Spleen (tissue), 11 donors: ENCODE measurements around the gene HSPA12B. TPM values are rescaled to one million over a fixed set of nuclear protein-coding genes. Genes with fewer than 3 reads are reported as not detected.

Experiments
- DNase-seq: peaks from one replicate; pipeline ENCODE4 v3.0.0-alpha.2; 2020
- H3K27ac ChIP-seq, 8 donors: fragments of 200-600 bp; sonication (generic) in 7 of 8; 1 replicate in 4 of 8; 2 replicates in 4 of 8; pipeline versions ENCODE4 v1.5.0 to v1.8.0; 2016 to 2021; ENCODE audit warnings: inconsistent platforms in 4 of 8, mild to moderate bottlenecking in 4 of 8, moderate library complexity in 1 of 8
- H3K27me3 ChIP-seq, 7 donors: fragments of 200-600 bp; sonication (generic) in 6 of 7; replicated peaks in 1 of 7; 1 replicate in 4 of 7; 2 replicates in 3 of 7; pipeline versions ENCODE4 v1.5.0 to v1.8.0; 2016 to 2021; ENCODE audit warnings: inconsistent platforms in 3 of 7, mild to moderate bottlenecking in 1 of 7
- H3K36me3 ChIP-seq, 6 donors: fragments of 200-600 bp; sonication (generic) in 5 of 6; 1 replicate in 4 of 6; 2 replicates in 2 of 6; pipeline versions ENCODE4 v1.5.0 to v1.8.0; 2016 to 2021; ENCODE audit warnings: inconsistent platforms in 2 of 6
- H3K4me1 ChIP-seq, 6 donors: fragments of 200-600 bp; sonication (generic) in 5 of 6; 1 replicate in 3 of 6; 2 replicates in 3 of 6; pipeline versions ENCODE4 v1.5.0 to v1.8.0; 2016 to 2021; ENCODE audit warnings: inconsistent platforms in 3 of 6
- H3K4me3 ChIP-seq, 8 donors: fragments of 200-600 bp; sonication (generic) in 7 of 8; 1 replicate in 4 of 8; 2 replicates in 4 of 8; pipeline versions ENCODE4 v1.5.0 to v1.8.0; 2016 to 2021; ENCODE audit warnings: inconsistent platforms in 4 of 8, mild to moderate bottlenecking in 4 of 8, moderate library complexity in 2 of 8
- H3K9me3 ChIP-seq, 8 donors: fragments of 200-600 bp; sonication (generic) in 7 of 8; 1 replicate in 4 of 8; 2 replicates in 4 of 8; pipeline versions ENCODE4 v1.5.0 to v1.8.0; 2016 to 2021; ENCODE audit warnings: inconsistent platforms in 4 of 8
- POLR2A ChIP-seq, 3 donors: fragments of 450-650 bp; IDR thresholded peaks; one replicate each; pipeline ENCODE4 v1.5.1; 2017; ENCODE audit warnings: antibody characterized with exemption in 3 of 3, mild to moderate bottlenecking in 1 of 3
- POLR2AphosphoS5 ChIP-seq, 3 donors: sonication (generic); formaldehyde crosslinking; IDR thresholded peaks; one replicate each; pipeline ENCODE4 v1.5.1; 2017; ENCODE audit warnings: antibody characterized with exemption in 3 of 3
- WGBS, 5 donors: extraction: QIAGEN DNeasy Blood & Tissue Kit in 3 of 5; methylation state at CpG; one replicate each; pipeline versions ENCODE4 v1.1.5 to v1.1.7; 2013 to 2018; 5-methylcytosine and 5-hydroxymethylcytosine counted together
- intact Hi-C: fragments of 100-400 bp; cut with DNase I; formaldehyde crosslinking; loops from one replicate; pipeline ENCODE4 v1.15.0; 2023; ENCODE audit warnings: low total_unique reads
- polyA plus RNA-seq, 3 donors: library from polyadenylated mRNA; stranded (reverse); fragments of 200-250 nt; gene quantifications; one replicate each; pipeline ENCODE4 v1.2.1, GENCODE V29; 2013
- total RNA-seq, 7 donors: library from RNA; depleted of rRNA in 3 of 7; stranded (reverse); fragments of >200 nt in 3 of 7; fragmentation: NEBNext Ultra II Directional in 4 of 7; extraction: Animal tissue kit (Norgen Biotek cat#: 25700) in 4 of 7; gene quantifications; one replicate each; pipeline versions ENCODE4 v1.1.0 to v1.2.1, GENCODE V29; 2016 to 2021
- TF ChIP-seq, protein P1 (sequence below), 11 experiments: fragments of 200-600 bp in 7 of 11; fragments of 450-650 bp in 4 of 11; sonication (generic) in 4 of 11; IDR thresholded peaks in 8 of 11; conservative IDR thresholded peaks in 3 of 11; 1 replicate in 7 of 11; 2 replicates in 4 of 11; pipeline versions ENCODE4 v1.4.0 to v1.8.0; 2016 to 2021; ENCODE audit warnings: antibody characterized with exemption in 11 of 11, inconsistent platforms in 4 of 11, mild to moderate bottlenecking in 1 of 11
- donor health status: healthy with polysubstance abuse.
- donor health status: DM: no; HTN: no; CAD: no; lungs with moderate emphysema.
- donor health status: DM: no; HTN: no; CAD: no.
- donor health status: Bipolar disorder and iron deficiency.
- donor health status: healthy.
- donor health status: DM: no; HTN: no; CAD: no.
- donor health status: DM: yes; HTN: yes; CAD: no.

HSPA12B gene
- total and polyA plus RNA-seq, 10 donors: 5.7 to 74.0 (median 27.2) TPM

DNA sequence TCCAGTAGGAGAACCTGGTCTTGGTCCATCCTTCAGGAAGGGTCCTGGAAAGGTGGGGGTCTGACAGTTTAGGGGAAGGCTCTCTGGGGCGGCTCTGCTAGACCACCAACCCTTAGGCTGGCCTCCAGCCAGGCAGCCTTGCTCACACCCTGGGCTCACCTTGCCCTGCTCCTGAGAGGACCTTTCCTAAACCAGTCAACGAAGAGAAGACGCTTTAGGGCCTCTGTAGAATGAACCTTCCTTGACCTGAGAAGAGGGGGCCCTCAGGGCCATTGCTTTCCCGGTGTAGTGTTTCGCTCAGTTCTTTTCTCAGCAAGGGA, 64.7 kb downstream of the HSPA12B start:
- H3K36me3 ChIP-seq: peaks cover 0 to 40% (median 19%) of the 10 kb centered on the region in 6 donors
- 74 to 100% (median 81%) methylated on average over 4 to 5 of the region's 5 CpGs for WGBS, 5 donors
- H3K4me3 ChIP-seq: peak overlapping the region; percentile 48 to 87 (median 61)
- H3K27ac ChIP-seq: peak overlapping the region; percentile 16 to 99 (median 96)
- no peak for TF ChIP-seq POLR2AphosphoS5 (IDR thresholded peaks at IDR 0.05)
- TF ChIP-seq, protein P1, sequence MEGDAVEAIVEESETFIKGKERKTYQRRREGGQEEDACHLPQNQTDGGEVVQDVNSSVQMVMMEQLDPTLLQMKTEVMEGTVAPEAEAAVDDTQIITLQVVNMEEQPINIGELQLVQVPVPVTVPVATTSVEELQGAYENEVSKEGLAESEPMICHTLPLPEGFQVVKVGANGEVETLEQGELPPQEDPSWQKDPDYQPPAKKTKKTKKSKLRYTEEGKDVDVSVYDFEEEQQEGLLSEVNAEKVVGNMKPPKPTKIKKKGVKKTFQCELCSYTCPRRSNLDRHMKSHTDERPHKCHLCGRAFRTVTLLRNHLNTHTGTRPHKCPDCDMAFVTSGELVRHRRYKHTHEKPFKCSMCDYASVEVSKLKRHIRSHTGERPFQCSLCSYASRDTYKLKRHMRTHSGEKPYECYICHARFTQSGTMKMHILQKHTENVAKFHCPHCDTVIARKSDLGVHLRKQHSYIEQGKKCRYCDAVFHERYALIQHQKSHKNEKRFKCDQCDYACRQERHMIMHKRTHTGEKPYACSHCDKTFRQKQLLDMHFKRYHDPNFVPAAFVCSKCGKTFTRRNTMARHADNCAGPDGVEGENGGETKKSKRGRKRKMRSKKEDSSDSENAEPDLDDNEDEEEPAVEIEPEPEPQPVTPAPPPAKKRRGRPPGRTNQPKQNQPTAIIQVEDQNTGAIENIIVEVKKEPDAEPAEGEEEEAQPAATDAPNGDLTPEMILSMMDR (IDR thresholded peaks at IDR 0.05 in 8 of 11, conservative IDR thresholded peaks at IDR 0.05 in 3 of 11): no peak
- no peak for TF ChIP-seq POLR2A (IDR thresholded peaks at IDR 0.05)
- no peaks in the 10 kb centered on the region for H3K9me3 ChIP-seq
- H3K27me3 ChIP-seq: no peaks in the 10 kb centered on the region
- intact Hi-C loops: loop anchor here (10.0 kb wide), 1 partner anchor 58 kb away; no protein-coding TSS in a partner anchor
- no peak for DNase-seq
- H3K4me1 ChIP-seq: peaks cover 36 to 78% (median 72%) of the 10 kb centered on the region in 6 donors

DNA sequence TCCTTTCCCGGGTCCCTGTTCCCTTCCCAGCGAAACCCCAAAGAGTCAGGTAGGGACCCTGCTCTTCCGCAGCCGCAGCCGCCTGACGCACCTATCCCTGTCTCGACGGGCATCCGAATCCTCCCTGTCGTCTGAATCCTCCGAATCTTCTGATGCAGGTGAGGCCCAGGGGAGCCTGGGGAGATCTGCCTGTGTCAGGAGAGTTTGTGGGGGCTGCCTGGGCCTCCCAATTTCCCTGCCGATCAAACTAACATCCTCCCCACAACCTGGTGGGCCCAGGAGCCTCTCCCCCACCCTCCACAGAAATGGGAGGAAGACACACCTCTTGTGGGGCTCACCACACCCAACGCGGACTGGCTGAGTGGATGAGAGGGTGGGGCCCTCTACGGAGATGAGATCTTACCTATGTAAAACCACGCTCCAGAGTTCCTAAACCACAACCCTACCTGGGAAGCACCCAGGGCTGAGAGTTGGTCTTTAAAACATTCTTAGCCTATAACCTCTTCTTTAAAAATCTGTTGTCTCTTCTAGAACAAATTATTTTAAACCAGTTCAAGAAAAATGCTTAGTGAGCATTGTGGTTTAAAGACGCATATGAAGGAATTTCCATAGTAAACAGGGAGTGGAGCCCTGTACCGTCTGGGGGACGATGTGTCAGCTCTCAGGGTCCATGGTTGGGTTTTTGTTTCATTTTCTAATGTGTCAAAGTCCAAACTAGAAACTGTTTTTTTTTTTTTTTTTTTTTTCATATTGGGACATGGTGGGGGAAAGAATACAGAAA, 65.3 kb downstream of the HSPA12B start:
- Histone ChIP-seq H3K9me3 (no peaks in the 10 kb centered on the region), H3K4me1 (peaks cover 36 to 84% (median 78%) of the 10 kb centered on the region in 6 donors), H3K36me3 (peaks cover 0 to 45% (median 25%) of the 10 kb centered on the region in 6 donors), H3K27me3 (no peaks in the 10 kb centered on the region), H3K4me3 (peak overlapping the region in 7 of 8 donors; percentile 48 to 87 (median 63)), H3K27ac (peak overlapping the region; percentile 51 to 99 (median 96))
- intact Hi-C loops: loop anchor here (10.0 kb wide), 1 partner anchor 57 kb away; no protein-coding TSS in a partner anchor
- TF ChIP-seq, protein P1 (IDR thresholded peaks at IDR 0.05 in 8 of 11, conservative IDR thresholded peaks at IDR 0.05 in 3 of 11): no peak
- peak in 1 of 3 donors; percentile 33 for TF ChIP-seq POLR2AphosphoS5 (IDR thresholded peaks at IDR 0.05)
- no peak for TF ChIP-seq POLR2A (IDR thresholded peaks at IDR 0.05)
- DNase-seq: peak; percentile 73
- WGBS, 5 donors: 60 to 68% (median 65%) methylated on average over 19 of the region's 19 CpGs

GRCh38 chr20:3798373-3798768, 65.9 kb downstream of the HSPA12B start:
- Histone ChIP-seq H3K27me3 (no peaks in the 10 kb centered on the region), H3K9me3 (no peaks in the 10 kb centered on the region), H3K27ac (peak overlapping the region; percentile 51 to 99 (median 96)), H3K4me3 (peak overlapping the region in 4 of 8 donors; percentile 59 to 87 (median 62)), H3K36me3 (peaks cover 0 to 51% (median 31%) of the 10 kb centered on the region in 6 donors), H3K4me1 (peaks cover 36 to 90% (median 82%) of the 10 kb centered on the region in 6 donors)
- 60 to 91% (median 84%) methylated on average over 5 of the region's 5 CpGs for WGBS, 5 donors
- peak; percentile 62 for DNase-seq
- TF ChIP-seq POLR2A (IDR thresholded peaks at IDR 0.05) (no peak), POLR2AphosphoS5 (IDR thresholded peaks at IDR 0.05) (no peak)
- TF ChIP-seq, protein P1 (IDR thresholded peaks at IDR 0.05 in 8 of 11, conservative IDR thresholded peaks at IDR 0.05 in 3 of 11): no peak
- intact Hi-C loops: loop anchor here (10.0 kb wide), 1 partner anchor 56 kb away; no protein-coding TSS in a partner anchor

DNA sequence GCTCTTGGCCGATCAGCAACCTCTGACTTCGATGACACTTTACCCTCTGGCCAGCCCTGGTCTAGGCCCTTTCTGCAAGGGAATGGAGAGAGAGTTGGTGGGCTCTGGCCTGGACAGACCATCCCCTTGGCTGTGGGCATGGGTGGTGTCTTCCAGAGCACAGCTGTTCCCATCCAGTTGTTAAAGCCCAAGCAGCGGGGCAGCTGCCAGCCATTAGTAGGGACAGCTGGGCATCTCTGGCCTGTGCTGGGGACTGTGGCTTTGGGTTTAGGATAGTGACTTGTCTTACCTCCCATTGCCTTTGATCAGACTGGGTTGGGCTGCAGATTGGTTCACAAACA, 66.4 kb downstream of the HSPA12B start:
- Histone ChIP-seq H3K36me3 (peaks cover 0 to 56% (median 36%) of the 10 kb centered on the region in 6 donors), H3K4me3 (peak overlapping the region in 2 of 8 donors; percentile 59 to 87), H3K27ac (peak overlapping the region; percentile 51 to 99 (median 96)), H3K4me1 (peaks cover 36 to 95% (median 84%) of the 10 kb centered on the region in 6 donors), H3K9me3 (no peaks in the 10 kb centered on the region), H3K27me3 (no peaks in the 10 kb centered on the region)
- TF ChIP-seq, protein P1 (IDR thresholded peaks at IDR 0.05 in 8 of 11, conservative IDR thresholded peaks at IDR 0.05 in 3 of 11): no peak
- TF ChIP-seq POLR2AphosphoS5 (IDR thresholded peaks at IDR 0.05): no peak
- TF ChIP-seq POLR2A (IDR thresholded peaks at IDR 0.05): no peak
- WGBS, 5 donors: 80 to 94% (median 90%) methylated on average over 3 of the region's 3 CpGs
- intact Hi-C loops: loop anchor here (10.0 kb wide), 1 partner anchor 56 kb away; no protein-coding TSS in a partner anchor
- DNase-seq: no peak
